ENCODE data around the gene PROM1.

DNA sequence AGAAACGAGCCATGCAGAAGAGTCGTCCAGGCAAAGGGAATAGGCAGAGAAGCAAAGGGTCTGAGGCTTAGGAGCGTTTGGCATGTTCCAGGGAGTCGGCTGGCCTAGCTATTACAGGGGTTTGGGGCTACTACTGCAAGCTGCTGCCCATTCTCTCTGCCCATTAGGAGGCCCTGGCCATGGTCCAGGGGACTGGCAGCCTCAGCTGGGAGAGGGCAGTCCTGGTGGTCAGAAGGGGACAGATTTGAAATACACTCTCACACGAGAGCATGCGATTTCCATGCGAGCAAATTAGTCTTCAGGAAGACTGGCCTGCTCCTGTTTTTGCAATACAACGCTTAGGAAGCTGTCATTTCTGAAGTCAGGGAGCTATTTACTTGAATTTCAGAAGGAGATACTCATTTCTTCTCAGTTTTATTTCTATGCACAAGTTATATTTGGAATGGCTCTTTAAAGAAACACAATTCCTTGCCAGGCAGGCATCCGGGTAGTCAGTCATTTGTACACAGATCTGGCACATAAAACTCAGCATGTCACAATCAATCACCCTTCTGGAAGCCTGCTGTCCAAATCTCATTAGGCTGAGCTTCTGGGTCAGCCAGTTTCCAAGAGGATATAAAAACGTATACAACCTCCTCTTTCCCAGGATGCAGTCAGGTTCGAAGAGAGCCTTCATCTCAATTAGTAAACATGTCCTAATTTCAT, 27.0 kb downstream of the PROM1 start:
- TF ChIP-seq, protein P1, sequence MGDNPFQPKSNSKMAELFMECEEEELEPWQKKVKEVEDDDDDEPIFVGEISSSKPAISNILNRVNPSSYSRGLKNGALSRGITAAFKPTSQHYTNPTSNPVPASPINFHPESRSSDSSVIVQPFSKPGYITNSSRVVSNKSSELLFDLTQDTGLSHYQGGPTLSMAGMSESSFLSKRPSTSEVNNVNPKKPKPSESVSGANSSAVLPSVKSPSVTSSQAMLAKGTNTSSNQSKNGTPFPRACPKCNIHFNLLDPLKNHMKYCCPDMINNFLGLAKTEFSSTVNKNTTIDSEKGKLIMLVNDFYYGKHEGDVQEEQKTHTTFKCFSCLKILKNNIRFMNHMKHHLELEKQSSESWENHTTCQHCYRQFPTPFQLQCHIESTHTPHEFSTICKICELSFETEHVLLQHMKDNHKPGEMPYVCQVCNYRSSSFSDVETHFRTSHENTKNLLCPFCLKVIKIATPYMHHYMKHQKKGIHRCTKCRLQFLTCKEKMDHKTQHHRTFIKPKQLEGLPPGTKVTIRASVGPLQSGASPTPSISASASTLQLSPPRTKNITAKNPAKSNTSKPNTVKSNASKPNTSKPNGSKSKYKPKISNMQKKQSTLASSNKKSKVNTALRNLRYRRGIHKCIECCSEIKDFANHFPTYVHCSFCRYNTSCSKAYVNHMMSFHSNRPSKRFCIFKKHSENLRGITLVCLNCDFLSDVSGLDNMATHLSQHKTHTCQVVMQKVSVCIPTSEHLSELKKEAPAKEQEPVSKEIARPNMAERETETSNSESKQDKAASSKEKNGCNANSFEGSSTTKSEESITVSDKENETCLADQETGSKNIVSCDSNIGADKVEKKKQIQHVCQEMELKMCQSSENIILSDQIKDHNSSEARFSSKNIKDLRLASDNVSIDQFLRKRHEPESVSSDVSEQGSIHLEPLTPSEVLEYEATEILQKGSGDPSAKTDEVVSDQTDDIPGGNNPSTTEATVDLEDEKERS (tag by site-specific recombination; IDR thresholded peaks at IDR 0.05) = no peak
- no peak for TF ChIP-seq ZNF292 (tag by site-specific recombination; IDR thresholded peaks at IDR 0.05; ENCODE audit: borderline replicate concordance, low read depth)
- TF ChIP-seq ZBTB7A (tag by site-specific recombination; IDR thresholded peaks at IDR 0.05; ENCODE audit: low read depth) = no peak
- no peak for TF ChIP-seq ZNF302 (tag by site-specific recombination; IDR thresholded peaks at IDR 0.05; ENCODE audit: low read depth)
- TF ChIP-seq, protein P2, sequence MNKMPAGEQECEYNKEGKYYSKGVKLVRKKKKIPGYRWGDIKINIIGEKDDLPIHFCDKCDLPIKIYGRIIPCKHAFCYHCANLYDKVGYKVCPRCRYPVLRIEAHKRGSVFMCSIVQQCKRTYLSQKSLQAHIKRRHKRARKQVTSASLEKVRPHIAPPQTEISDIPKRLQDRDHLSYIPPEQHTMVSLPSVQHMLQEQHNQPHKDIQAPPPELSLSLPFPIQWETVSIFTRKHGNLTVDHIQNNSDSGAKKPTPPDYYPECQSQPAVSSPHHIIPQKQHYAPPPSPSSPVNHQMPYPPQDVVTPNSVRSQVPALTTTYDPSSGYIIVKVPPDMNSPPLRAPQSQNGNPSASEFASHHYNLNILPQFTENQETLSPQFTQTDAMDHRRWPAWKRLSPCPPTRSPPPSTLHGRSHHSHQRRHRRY (tag by site-specific recombination; IDR thresholded peaks at IDR 0.05) = no peak
- no peak for TF ChIP-seq ZNF274 (IDR thresholded peaks at IDR 0.05; ENCODE audit: low read length)
- no peak for TF ChIP-seq ZNF274 (tag by site-specific recombination; IDR thresholded peaks at IDR 0.05; ENCODE audit: borderline replicate concordance)
- no peak for TF ChIP-seq MZF1 (tag by site-specific recombination; IDR thresholded peaks at IDR 0.05; ENCODE audit: borderline replicate concordance)
